GM19438 (cell line): ENCODE measurements around the gene GJA5.

ENCODE experiments used
- ATAC-seq: cut with Tn5 transposase; IDR thresholded peaks from one replicate; pipeline ENCODE4 v1.9.1; 2021; ENCODE audit warnings: low read depth; ENCODE audit not compliant: unreplicated experiment

The GJA5 gene

DNA sequence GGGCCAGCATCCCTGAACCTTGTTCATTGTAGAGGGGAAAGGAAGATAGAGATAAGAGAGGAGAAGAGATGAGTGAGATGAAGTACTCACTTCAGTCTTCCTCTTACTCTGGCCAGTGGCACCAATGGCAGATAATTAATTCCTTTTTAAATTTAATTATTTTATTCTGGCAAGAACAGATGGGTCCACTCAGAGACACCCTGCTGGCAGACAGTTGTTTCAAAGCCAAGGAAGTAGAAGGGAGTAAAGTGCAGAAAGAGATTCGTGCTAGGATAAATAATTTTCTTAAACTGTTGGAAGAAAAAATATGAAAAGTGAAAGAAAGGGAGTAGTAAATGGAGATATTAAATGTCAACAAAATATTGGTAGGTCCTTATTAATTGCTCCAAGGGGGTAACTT, 7.7 kb upstream of the GJA5 start:
- no peak for ATAC-seq

DNA sequence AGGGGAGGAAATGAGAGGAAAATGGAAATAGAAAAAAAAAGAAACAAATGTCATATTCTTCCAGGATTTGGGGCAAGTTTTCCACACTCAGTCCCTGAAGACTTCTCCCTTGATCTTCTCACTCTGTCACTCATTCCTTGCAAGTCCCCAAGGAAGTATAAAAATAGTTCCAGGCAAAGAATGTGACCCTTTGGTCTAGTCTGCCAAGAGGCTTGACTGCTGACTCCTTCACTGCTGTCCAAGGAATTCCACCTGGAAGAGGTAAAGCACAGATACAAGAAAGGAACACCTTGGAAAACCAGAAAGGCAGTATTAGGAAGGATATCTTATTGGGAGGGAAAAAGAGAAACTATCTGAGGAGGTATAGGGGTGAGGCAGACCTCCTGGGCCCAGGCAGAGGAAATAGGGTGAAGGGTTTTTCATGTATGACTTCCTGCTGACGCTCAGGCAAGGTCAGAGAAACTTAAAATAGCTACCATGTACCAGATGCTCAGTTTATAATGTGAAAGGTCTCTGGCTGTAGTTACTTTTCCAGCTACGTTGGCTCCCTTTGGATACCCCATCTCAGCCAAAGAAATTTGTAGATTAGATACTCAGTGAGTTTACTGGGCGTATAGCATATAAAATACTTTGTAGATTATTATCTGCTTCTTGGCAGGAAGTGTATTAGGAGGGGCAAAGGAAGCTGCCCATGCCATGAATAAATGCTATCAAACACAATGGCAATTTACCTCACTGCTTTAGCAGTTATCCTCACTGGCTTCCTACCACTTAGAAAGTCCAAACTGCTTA, 2.0 kb upstream of the GJA5 start:
- no peak for ATAC-seq

DNA sequence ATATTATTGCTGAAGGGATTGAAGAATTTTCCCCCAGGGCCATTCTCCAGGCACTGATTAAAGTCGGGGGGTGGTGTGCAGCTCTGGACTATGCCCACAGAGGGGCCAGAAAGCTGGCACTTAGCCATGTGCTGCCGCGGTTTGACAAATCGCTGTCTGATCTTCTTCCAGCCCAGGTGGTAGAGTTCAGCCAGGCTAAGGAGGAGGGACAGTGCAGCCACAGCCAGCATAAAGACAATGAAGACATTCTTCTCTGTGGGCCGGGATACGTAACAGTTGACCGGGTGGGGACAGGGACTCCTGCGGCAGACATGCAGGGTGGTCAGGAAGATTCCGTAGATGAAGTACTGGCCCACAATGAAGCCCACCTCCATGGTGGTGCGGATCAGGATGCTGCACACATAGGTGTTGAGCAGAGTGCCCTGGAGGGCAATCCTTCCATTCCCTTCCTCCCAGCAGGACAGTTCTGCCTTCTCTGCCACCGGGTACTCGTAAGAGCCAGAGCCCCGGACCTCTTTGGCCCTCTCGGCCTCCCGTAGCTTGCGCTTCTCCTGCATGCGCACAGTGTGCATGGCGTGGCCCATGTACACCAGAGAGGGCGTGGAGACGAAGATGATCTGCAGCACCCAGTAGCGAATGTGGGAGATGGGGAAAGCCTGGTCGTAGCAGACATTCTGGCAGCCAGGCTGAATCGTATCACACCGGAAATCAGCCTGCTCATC, 1.9 kb downstream of the GJA5 start:
- ATAC-seq, result no peak

DNA sequence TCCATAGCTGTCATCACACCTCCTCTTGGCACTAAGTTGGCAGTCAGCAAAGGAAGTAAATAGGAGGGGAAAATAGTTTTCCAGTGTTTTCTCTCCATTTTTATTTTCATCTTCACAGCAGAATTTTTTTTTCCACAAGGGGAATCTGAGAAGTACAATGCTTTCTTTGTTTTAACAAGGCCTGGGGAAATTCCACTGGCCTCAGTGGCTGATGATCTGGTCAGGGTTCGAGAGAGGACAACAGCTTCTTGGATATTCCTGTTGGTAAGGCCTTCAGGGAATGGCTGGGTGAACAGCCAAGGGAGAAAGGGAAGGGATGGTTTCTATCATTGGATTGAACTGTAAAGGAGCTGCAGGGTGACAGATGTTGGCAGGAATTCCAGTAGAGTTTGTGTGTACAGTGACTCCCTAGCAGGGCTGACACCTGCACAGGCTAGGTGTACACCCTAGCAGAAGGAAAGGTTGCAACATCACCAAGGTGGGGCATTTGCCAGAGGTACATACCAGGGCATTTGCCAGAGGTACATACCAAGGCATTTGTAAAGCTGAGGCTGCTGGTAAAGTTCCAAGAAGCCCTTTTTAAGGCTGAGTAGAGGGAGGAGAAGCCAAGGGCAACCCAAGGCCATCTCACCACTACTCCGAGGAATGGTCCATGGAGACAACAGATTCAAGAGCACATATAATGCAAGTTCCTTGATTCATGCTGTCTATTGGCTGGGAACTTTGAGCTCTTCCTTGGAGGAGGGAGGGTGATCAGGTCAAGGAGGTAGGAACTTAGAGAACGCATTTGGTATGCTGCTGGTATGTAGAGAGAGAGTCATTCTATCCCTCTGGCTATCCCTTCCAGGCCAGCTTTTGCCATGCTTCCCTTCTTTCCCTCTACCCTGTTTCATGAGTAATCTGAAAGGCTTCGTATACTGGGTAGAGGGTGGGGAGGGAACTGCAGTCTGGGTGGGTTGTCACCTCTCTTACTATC, 3.1 kb downstream of the GJA5 start:
- no peak for ATAC-seq

DNA sequence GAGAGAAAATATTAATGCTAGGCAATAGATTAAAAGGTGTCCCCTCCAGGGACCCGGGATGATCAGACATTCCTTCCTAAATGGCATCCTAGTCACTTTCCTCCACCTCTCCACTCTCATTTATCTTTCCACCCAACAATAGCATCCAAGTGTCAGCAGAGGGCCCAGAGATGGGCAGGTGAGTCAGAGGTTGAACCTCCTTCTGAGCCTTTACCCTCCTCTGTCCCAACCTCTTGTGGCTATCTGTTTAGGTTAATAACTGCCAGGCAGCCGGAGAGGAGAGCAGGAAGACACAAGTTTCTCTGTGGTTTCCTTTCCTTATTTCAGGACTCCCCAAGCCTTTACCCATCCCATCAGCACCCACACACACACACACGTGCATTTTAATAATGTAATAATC, 4.1 kb downstream of the GJA5 start:
- ATAC-seq, result no peak

DNA sequence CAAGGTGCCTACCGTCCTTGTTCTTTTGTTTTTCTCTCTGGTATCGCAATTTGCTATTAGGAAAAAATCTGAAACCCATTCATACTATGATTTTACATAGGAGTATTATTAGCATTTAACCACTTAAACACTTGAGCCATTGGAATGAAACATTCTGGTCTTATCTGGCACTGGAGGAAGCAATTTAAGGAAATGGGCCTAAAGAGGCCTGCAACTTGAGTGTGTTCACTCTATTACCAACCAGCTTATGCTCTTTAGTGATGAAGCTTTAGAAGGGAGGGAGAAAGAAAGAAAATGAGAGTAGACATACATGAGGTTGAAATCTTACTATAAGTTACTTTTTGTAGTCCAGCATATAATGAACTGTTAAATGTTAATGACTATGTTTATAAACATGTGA, 5.7 kb downstream of the GJA5 start:
- ATAC-seq, result no peak

DNA sequence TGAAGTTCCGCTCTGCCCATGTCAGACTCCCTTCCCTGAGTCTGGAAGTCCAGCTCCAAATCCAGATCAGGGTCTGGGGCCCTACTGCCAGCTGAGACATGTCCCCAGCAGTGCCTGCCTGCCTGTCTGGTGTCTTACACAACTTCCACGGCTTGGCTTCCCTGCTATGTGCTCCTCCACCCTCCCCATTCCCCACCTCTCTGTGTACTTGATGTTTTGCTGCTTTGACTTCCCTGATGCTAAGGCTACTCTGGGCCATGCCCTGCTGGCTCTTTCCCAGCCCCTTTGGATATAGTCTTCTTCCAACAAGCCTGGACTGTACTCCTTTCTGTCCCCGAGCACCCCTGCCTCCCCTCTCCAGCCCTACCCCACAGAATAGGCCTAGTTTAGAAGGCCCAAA, 7.3 kb downstream of the GJA5 start:
- no peak for ATAC-seq

DNA sequence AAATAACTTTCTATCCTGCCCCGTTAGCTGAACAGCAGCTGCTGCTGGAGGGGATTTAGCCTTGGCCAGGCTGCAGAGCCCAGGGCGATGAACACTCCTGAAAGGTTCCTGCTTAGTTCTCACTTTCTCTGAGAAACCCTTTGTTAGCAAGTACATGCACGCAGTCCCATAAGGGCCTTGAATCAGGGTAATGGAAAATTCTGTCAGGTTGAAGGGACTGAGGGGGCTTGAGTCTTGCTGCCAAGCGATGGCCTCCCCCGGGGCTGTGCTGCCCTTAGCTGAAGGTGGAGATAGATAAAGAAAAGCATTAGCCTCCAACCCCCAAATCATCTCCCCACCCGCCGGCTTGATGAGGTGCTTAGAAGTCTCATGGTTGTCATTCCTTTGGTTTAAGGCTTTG, 7.9 kb downstream of the GJA5 start:
- ATAC-seq, result no peak

DNA sequence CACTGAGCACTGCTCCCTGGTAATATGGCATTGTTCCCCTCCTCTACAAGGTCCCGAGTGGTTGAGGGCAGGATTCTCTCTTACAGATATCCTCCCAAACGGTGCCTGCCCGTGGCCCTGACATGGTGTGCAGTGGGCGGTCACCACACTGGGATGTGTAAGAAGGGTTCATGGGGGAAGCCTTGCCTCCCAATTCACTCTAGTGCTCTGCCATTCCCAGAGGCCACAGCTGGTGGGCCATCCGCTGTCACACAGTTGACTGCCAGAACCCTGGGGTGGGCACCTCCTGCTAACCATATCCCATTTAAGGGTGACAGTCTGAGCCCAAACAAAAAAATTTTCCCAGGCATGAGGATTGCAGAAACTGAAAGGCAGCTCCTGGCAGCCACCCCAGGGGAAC, 9.1 kb downstream of the GJA5 start:
- no peak for ATAC-seq

DNA sequence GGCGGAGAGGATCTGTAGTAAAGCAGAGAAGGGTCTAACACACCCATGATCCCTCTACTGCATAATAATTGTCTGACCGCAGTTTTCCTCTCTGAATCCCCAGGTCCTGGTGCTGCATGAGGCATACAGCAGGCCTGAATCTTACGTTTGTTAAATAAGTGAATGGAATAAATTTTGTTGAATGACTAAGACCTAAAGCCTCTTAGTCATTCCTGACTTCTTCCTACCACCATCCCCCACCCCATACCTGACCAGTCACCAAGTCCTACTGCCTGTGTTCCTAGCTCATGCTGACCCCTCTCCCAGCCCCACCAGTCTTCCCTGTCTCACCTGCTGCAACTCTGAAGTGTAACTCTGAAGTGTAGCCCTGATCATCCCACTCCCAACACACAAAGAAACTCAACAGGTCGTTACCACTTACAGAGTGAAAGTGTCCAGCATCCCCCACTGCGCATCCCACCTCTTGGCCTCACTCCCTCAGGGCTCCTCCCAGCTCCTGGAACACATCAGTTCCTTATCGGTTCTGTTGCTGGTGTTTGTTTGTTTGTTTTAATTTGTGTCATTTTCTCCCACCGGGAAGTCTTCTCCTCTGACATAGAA, 9.7 kb downstream of the GJA5 start:
- no peak for ATAC-seq

DNA sequence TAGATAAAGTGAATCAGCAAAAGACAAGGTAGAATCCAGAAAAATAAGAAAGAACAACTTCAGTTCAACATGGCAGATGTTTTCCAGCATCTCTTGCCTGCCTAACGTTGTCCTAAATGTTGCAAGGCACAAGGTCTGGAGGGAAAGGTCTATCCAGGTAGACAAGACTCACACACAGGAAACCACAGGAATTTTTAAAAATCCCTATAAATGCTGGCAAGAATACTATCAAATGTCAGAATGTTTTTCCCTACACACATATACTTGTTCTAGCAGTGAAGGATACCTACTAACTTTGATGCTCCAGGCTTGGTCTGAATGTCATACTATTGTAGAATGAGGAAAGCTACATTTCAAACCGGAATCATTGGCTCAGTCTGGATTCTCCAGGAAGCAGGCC, 10.6 kb downstream of the GJA5 start:
- ATAC-seq, result no peak

DNA sequence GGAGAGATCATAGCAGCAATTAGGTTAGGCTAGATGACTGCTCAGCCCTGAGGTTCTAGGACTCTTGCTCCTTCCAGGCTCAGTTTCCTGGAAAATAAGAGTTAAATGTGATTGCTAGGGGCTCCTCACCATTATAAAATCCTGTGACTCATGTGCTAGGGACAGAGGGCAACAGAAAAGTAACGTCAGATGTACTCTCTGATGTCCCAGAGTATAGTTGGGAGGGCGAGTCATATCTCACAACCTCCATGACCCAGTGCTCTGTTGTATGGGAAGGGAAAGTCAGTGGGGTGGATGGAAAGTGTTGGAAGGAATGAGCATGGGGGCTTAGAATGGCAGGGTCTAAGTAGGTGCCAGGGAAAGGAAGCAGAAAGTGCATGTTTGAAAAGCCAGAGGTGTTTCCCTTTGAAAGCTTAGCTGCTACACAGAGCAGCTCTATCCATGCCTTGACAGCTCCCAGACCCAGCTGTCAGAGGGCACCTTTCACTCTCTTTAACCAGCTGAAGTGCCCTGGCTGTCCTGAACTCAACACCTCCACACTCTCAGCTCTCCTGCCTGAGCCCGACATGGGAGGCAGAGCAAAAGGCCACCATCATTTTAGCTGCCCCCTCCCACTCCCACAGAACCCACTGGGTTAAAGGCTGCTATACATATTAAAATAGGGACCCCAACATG, 11.6 kb downstream of the GJA5 start:
- no peak for ATAC-seq

DNA sequence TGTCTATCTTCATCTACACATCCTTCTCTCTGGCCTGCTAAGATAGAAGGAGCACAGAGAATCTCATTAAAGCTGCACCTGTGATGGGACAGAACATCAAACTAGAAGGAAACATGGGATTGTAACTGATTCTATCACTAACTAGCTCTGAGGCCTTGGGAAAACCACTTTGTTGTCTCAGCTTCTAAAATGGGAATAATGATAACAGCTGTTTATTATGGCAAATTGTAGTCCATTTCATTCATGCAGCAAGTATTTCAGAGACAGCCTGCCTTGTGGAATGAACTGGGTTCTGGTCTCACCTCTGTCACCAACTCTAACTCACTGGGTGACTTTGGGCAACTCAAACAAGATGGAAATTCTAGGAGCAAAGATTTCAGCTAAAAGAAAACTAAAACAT, 12.4 kb downstream of the GJA5 start:
- ATAC-seq, result no peak

DNA sequence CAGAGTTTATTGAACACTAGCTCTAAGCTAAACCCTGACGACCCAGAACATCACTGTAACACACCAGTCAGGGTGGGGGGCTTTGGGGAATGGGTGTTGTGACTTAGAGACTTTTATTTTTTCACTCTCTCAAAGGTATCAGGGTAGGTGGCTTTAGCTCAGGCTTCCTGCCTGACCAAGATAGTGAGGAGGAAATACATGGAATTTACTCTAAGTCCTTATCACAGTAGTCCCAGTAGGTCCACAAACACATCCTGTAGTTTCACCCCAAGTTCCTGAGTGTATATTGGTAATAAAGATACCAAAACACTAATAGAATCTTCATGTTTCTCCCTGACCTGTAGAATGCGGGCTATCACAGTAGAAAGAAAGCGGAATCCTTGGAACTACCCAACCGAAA, 15.1 kb downstream of the GJA5 start:
- ATAC-seq, result no peak

DNA sequence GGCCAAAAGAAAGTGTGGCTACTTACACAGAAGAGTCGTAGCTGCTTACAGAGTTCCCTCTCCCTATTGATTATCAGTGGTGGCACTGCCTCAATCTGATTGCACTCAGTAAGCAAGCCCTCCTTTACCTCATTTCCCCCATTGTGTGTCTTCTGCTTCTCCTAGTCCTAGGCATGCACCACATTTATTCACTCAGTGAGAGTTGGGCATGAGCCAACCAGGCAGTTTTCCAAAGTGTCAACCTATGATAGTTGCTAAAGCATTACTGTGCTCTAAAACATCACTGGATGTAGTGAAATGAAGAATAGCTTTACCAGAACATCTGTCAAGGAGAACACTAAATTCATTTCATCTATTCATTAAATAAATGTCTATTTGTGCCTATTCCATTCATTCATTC, 19.3 kb downstream of the GJA5 start:
- no peak for ATAC-seq

DNA sequence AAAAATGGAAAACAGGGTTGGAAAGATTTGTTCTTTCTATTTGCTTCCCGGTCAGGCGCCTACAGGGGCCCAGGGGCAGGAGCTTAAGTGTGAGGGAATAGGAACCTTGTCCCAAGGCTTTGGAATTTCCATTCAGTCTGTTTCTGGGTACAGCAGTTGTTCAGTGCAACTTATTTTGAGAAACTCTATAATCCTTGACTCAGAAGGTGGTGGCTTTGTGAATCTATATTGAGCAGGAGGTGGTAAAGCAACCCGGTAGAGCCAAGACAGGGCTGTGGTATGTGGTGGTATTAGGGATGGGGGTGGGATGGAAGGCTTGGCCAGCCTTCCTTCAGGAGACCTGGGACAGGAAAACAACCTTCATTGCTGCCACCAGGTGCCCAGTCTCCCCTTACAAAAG, 20.0 kb downstream of the GJA5 start:
- no peak for ATAC-seq

DNA sequence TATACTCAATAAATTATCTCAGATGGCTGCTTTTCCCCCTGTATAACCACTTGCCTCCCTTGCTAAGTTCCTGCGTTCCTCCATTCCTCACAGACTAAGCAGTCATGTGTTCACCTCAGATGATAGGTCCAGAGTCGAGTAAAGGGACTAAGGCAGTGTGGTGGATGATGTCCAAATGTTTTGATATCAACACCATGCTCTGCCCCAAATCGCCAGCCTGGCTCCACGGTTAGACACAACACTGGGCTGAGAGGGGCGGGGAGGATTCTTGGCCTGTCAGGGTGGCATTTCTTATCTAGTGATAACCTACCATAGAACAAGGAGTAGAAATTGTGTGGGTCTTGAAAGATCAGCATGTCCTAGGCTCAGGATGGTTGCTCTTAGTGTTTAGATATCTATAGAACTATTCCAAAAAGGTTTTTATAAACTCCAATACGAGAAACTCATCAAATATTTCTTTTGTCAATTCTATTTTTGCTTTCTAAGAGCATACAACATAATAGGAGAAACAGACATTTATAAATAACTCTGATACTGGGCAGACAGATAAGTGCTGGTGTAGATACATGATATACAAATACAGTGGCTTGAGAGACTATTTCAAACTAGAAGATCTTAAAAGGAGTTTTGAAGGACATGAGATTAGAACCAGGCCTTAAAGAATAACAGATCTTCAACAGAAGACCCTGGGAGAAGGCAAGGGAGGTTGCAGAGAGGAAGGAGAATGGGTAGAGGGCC, 21.5 kb downstream of the GJA5 start:
- ATAC-seq, result no peak

DNA sequence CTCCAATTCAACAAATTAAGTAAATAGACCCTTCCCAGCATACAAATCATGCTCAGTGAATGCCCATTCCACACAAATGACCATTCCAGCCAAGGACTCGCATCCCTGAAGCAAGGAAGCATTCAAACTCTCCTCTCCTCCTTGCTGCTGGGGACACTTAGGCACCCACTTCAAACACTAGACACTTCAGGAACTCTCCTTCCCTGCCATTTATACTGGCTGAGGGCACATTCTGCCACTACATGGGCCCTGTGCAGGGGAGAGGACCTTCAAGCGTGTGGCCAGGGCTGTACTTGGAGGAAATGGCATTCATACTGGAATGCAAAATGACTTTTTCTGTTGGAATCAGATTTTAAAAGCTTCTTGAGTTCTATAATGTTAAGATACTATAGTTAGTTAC, 22.3 kb downstream of the GJA5 start:
- no peak for ATAC-seq

DNA sequence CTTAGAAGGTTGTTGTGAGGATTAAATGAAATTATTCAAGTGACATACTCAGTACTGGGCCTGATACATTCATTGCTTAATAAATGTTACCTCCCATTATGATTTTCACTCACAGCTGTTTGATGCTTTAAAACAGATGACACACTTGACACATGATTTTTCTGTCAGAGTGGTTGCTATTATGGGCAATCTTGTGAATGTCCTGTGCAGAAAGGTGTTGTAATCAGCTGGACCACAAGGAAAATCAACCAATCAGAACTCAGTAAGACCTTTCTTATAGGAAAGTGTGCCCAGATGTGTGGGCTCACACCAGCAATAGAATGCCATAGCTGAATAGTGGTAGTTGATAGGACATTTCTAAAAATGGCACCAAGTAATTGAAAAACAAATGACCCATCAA, 23.5 kb downstream of the GJA5 start:
- ATAC-seq, result no peak

DNA sequence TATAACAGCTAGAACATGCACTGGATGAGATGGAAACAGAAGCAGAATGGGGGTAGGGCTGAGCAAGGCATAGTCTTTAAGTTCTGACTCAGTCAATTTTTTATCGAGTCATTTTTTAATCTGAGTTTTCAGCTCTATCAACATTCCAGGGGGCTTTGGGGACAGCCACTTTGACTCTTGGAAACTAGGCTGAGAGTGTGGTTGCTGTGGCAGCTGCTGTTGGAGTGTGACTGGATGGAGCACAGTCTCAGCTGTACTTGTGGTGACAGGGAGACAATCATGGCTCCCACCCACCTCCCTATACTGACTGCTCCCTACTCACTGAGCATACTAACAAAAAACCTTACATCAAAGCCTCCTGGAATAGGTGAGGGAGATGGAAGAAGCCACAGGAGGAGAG, 25.0 kb downstream of the GJA5 start:
- ATAC-seq, result no peak
